GM21528 (cell line): ENCODE measurements around the gene GARIN1A.
"Not testable (repeated sequence)": the region's sequence is repeated elsewhere in the genome, so short reads cannot be mapped to it uniquely, and the experiment has no call there.

Experiments
- ATAC-seq: cut with Tn5 transposase; IDR thresholded peaks from one replicate; pipeline ENCODE4 v1.9.1; 2021; ENCODE audit warnings: mild to moderate bottlenecking, moderate library complexity; ENCODE audit not compliant: unreplicated experiment, low FRiP score

The GARIN1A gene

DNA sequence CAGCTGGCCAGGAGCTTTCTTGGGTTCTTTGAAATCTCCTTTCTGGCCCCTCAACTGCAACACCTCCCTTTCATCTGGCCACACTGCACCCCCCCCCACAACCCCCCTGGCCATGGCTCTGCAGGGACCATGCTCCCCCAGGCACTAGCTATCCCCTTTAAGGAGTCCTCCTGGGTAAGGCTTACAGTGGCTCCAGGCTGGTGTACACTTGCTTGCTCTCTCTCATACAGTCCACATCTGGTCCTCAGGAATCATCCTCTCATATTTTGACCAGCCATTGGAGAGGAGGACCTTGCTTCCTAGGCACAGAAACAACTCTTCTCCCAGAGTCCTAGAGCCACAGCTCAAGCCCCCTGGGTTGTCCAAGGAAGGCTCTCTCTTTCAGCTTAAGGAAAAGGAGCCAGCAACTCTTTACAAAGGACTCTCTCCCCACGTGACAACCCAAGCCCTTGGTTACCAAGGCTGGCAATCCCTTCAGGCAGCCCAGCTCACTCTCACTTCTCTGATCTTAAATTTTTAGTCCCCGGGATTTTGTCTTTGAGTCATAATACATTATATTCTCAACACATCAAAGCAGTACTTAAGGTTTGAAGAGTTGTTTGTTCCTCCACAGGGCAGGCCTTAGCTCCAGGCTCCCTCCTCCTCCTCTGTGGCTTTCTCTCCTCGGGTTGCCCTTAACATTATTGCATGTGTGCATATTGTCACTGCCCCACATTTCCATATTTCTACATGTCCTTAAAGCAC, 9.9 kb downstream of the GARIN1A start:
- no peak for ATAC-seq

GRCh38 chr7:128683270-128683669, 11.2 kb downstream of the GARIN1A start:
- ATAC-seq = not testable (repeated sequence)

DNA sequence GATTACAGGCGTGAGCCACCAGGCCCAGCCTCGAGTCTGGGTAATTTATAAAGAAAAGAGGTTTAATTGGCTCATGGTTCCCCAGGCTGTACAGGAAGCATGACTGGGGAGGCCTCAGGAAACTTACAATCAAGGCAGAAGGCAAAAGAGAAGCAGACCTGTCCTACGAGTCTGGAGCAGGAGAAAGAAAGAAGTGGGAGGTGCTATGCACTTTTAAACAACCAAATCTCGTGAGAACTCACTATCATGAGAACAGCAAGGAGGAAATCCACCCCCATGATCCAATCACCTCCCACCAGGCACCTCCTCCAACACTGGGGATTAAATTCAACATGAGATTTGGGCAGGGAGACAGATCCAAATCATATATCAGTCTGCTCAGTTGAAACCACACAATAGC, 11.6 kb downstream of the GARIN1A start:
- not testable (repeated sequence) for ATAC-seq

DNA sequence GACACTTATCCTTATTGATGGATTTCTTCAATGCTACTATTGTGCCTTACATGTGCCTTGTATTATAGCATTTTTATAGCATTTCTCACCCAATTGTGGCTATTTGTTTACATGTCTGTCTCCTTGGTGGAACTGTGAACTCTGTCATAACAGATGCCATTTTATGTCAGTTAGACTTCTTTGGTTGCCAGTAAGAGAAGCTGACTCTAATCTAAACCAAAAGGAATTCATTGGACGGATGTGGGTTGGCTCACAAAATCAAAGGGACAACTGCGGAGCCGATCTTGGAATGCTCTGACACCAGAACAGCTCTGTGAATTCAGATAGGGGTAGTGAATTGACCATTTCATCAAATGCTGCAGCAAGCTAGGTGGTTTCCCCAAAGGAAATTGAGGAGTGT, 15.0 kb downstream of the GARIN1A start:
- ATAC-seq = no peak

- ATAC-seq = no peak
Observed at GRCh38 chr7:128688492-128688891, 16.4 kb downstream of the GARIN1A start.

- ATAC-seq = not testable (repeated sequence)
Observed at GRCh38 chr7:128689161-128689935, 17.3 kb downstream of the GARIN1A start.

DNA sequence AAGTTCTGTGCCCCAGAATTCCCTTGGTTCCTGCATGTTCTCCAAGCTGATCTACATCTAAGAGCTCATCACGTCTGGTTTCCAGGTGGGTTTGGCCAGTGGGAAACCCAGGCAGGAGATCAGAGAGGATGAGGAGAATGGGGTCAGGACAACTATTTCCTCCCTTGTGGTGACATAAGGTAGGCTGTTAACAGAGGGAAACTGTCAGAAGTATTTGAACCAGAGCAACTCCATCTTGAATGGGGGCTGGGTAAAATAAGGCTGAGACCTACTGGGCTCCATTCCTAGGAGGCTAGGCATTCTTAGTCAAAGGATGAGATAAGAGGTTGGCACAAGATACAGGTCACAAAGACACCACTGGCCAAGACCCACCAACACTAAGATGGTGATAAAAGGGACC, 19.1 kb downstream of the GARIN1A start:
- no peak for ATAC-seq

GRCh38 chr7:128692623-128693270, 20.7 kb downstream of the GARIN1A start:
- no peak for ATAC-seq

DNA sequence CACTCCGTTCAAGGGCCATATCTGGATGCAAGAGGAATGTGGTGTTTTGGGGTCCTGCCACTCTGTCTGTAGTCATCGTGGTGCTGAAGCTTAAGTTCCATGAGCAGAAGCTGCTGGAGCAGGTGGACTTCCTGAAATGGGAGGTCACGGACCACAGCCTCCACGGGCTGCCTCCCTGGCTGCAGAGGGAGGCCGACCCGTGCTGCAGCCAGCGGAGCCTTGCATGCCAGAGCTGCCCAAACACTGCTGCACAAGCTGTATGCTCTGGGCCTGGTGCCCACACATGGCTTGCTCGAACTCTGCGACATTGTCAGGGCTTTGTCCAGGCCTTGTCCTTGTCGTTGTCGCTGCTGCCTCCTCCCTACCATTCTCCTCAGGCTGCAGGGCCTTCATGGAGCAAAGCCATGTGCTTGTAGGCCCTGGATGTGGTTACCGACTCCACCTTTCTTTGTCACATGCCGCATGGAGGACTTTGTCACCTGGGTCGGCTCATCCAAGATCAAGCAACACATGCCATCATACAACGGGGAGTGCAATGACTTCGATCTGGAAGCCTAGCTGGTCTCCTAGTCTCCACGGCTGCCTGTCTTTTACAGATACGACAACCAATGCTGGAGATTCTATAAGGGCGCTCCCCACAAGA, 21.4 kb downstream of the GARIN1A start:
- no peak for ATAC-seq

DNA sequence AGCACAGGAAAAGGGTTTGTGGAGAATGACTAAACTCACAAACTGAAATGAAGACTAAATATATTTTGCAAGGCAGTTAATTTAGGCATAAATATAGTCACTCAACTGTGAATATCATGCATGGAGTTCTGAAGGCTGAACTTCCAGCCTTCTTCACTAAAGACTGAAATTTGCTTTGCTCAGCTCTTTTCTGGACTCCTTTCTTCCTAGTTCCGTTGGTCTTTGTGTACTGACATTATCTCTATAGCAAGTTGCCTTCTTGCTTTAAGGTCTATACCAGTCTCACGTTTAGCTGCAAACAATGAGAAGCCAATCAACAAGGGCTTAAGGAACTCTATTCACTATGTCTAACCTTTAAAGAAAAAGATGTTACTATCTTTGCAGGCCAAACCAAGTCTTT, 22.6 kb downstream of the GARIN1A start:
- ATAC-seq = no peak

DNA sequence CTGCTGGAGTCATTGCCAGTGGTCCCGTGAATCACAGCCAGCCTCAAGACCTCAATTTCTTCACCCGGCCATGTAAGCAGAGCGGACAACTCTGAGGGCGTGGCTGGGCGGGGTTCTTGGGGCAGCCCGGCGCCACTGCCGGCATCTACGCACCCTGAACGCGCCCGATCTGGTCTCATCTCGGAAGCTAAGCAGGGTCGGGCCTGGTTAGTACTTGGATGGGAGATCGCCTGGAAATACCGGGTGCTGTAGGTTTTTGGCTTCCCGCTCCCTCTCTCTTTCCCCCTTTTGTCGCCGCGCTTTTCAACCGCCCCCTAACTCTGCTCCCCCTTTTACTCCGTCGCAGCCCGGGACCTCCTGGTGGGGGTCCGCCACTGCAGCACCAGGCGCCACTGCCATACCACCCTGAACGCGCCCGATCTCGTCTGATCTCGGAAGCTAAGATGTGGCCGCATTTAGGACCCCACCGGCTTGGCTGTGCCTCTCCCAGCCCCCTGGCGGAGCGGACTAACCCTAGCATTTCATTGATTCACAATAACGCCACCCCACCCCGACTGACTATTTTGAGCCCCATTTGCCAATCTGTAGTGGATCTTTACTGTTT, 25.3 kb downstream of the GARIN1A start:
- ATAC-seq = no peak

GRCh38 chr7:128699196-128699712, 27.2 kb downstream of the GARIN1A start:
- ATAC-seq = no peak

- ATAC-seq = no peak
Observed at GRCh38 chr7:128699895-128700294, 27.8 kb downstream of the GARIN1A start.

DNA sequence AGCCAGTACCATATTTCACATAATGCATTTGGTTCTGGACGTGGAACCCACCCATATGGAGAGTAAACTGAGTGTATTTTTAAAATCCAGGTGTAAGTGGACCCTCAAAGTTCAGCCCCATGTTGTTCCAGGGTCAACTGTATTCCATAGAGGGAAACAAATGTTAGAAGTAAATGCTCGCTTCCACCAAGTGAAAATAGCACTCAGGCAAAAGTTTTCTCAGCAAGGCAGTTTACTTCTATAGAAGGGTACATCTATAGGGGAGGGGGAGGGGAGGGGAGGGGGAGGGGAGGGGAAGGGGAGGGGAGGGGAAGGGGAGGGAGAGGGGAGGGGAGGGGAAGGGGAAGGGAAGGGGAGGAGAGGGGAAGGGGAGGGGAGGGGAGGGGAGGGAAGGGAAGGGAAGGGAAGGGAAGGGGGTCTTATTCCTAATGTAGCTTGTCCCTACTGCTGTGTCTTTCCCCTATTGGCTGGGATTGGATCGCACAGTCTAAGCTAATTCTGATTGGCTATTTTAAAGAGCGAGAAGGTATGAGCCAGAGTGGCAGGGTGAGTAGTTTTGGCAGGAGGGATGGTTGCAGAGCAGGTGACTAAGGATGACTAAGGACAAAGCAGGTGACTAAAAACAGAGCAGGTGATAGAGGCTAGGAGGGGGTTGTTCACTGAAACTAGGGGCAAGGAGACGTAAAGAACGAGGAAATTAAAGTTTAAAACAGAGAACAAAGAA, 29.1 kb downstream of the GARIN1A start:
- no peak for ATAC-seq

- no peak for ATAC-seq
Observed at GRCh38 chr7:128703609-128704241, 31.6 kb downstream of the GARIN1A start.

DNA sequence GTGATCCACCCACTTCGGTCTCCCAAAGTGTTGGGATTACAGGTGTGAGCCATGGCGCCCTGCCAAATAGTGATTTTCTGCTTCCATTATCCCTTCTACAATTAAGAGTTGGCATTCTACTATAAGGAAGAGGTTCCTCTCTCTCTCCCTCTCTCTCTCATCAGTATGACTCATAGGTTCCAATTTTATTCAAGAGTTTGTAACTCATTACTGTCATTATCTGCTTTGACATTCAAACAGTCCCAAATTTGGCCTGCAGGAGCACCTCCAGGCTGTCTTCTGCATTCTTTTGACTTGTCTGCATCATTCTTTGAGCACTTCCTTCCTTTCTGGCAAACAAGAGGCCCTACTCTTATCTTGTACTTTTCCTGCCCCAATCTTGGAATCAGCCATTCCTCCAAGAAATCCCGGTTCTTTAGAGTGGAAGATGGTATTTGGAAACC, 33.8 kb downstream of the GARIN1A start:
- ATAC-seq = no peak

DNA sequence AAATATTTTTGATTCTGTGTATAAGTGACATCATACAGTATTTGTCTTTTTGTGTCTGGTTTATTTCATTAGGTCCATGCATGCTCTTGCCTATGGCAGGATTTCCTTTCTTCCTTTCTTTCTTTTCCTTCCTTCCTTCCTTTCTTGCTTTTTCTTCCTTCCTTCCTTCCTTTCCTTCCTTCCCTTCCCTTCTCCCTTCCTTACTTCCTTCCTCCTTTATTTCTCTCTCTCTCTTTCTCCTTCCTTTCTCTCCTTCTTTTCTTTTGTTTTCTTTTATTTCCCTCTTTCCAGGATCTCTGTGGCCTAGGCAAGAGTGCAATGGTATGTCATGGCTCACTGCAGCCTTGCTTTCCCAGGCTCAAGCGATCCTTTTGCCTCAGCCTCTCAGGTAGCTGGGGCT, 35.7 kb downstream of the GARIN1A start:
- ATAC-seq = no peak

DNA sequence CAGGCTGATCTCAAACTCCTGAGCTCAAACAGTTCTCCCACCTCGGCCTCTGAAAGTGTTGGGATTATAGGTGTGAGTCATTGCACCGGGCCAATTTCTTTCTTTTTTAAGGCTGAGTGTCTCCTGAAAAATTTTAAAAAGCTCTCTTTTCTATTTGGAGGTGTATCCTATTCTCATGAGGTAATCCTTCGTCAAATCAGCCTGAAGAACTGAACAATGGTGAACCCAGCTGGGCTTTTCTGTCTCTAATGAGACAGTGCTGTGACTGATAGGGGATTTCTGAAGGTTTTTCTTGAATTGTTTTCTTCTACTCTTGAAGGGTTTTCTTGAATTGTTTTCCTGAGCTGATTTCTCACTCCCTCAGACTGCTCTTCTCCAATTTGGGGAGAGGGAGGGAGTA, 36.1 kb downstream of the GARIN1A start:
- no peak for ATAC-seq

GRCh38 chr7:128708824-128709223, 36.7 kb downstream of the GARIN1A start:
- no peak for ATAC-seq
